NCI-H510A treated with DMSO at 0.1 percent for 48 hours (cell line): Measurements from ENCODE around the gene TMPRSS3.
"Not testable (repeated sequence)": the region's sequence is repeated elsewhere in the genome, so short reads cannot be mapped to it uniquely, and the experiment has no call there.

Experiments
- DNase-seq: peaks from one replicate; lab custom pipeline; 2025; lab: John Stamatoyannopoulos, UW

The TMPRSS3 gene

DNA sequence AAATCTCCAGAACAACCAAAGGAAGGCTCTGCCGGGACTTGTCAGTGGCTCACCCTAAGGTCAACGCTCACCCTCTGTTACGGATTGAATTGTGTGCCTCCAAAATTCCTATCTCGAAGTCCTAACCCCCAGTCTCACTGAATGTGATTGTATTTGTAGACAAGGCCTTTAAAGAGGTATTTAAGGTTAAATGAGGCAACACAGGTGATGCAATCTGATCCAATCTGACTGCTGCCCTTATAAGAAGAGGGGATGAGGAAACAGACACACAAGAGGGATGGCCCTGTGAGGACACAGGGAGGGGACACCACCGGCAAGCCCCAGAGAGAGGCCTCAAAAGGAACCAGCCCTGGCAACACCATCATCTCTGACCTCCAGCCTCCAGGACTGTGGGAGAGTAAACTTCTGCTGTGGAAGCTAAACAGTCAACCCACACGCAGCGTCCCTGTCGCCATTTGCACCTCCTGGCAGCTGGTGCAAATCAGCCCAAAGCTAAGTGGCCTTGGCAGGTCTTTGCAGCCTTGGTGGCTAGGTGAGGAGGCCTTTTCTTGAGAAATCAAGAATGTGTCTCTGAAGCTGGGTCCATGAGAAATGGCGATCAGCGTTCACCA, 32.1 kb upstream of the TMPRSS3 start:
- DNase-seq = no peak

DNA sequence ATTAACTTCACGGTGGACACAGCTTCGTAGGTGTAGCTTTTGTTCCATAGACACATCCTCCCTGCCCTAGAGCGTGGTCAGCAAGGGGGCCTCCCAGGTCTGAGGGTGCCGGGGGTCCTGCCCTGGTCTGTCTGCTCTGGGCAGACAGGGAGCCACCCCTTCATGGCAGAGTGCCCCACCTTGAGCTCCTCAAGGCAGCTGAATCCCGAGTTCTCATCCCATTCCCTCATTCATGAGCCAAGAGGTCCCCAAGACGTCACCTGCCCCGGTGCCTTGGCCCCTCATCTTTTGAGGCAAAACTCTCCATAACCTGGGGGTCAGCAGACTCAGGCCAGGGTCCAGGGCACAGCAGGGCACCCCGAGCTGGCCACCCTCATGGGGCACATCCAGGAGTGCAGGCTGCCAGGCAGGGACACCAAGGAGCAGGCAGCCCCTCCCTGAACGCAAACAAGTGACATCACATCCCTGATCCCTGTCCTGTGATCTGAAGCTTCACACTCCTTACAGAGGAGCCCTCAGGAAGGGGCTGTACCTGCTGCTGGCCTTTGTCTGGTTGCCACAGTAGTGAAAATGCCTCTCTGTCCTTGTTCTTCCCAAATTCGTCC, 31.1 kb upstream of the TMPRSS3 start:
- no peak for DNase-seq

DNA sequence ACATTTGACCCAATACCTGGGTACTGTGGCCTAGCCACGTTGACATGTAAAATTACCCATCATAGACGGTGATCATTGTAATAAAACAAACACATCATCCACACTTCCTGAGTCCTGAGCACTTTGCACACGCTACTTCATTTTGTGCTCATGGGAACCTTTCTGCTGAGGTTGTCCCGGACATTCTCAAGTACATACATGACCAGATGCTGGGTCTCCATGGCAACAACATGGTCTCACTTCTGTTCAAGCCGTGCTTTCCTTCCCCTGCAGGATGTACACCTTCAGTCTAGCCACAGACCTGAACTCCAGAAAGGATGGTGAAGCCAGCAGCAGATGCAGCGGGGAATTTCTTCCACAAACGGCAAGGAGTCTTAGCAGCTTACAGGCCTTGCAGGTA, 30.6 kb upstream of the TMPRSS3 start:
- no peak for DNase-seq

DNA sequence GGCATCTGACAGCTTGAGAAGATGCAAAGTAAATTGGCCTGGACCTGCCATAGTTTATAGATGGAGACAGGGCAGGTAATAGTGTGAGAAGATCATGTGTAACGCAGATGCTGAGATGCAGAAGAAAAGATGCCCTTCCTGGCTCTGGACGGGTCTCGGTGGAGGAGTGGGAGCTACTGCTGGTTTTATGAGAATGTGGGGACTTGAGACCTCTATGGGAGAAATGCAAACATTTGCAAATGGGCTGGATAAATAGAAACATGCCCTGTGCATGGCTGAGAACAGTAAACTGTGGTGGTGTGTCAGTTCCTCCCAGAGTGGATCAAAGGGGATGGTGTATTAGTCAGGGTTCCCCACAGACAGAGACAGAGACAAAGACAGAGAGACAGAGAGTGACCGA, 29.7 kb upstream of the TMPRSS3 start:
- no peak for DNase-seq

DNA sequence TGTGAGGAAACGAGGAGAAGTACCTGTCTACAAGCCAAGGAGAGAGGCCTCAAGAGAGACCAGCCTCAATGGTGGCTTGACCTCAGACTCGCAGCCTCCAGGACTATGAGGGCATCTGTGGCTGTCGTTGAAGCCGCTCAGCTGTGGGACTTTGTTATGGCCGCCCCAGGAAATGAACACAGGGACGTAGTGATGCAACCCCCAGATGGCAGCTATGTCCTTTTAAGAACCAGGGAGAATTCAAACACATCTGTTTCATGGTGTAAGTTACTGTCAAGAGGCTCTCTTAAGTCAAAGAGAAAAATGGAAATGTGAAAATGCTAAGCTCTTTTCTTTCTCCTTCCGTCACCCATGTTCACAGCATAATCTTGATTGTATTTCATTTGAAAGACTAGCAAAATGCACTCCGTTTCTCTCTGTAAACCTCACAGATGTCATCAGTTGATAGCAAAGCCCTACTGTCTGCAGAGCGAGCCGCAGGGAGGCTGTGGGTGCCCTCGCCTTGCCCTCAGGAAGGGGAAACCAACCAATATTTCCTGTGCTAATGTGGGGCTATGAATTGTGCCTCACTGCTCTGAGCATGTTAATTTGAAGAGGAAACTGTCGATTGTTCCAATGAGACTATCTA, 29.2 kb upstream of the TMPRSS3 start:
- no peak for DNase-seq

DNA sequence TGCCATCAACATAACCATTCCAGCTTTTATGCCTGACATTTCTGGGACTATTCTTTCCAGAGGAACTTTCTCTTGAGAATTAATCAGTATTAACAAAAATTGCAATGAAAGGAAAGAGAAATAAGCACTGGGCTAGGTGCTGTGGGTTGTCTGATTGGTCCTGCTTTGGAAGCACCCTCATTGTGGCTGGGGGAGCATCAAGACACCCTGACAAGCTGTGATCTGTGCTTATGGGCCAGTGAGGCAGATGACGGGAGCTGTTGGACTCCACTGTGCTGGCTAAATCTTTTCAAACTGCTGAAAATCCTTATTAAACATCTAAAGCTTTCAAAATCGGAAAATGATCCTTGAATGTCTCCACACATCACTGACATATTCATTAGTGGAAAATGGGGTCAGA, 27.8 kb upstream of the TMPRSS3 start:
- no peak for DNase-seq

DNA sequence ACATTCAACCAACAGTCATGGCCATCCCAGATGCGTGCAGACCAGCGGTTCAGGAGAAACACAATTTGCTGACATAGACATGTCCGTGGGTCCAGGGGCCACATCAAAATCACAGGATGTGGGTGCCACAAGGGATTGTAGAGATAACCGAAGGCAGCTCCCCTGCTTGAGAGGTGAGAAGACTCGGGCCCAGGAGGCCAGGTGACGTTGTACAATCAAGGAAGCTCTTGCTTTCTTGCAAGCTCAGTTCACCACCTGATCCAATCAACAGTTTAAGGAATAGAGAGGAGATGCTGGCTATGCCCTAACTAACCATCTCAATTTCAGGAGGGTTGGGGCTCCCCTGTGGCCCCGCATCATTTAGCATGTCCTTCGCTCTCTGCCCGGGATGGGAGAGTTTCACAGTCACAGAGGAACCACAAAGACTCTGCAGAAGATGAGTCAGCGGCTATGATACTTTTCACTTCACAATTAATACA, 27.4 kb upstream of the TMPRSS3 start:
- DNase-seq = no peak

DNA sequence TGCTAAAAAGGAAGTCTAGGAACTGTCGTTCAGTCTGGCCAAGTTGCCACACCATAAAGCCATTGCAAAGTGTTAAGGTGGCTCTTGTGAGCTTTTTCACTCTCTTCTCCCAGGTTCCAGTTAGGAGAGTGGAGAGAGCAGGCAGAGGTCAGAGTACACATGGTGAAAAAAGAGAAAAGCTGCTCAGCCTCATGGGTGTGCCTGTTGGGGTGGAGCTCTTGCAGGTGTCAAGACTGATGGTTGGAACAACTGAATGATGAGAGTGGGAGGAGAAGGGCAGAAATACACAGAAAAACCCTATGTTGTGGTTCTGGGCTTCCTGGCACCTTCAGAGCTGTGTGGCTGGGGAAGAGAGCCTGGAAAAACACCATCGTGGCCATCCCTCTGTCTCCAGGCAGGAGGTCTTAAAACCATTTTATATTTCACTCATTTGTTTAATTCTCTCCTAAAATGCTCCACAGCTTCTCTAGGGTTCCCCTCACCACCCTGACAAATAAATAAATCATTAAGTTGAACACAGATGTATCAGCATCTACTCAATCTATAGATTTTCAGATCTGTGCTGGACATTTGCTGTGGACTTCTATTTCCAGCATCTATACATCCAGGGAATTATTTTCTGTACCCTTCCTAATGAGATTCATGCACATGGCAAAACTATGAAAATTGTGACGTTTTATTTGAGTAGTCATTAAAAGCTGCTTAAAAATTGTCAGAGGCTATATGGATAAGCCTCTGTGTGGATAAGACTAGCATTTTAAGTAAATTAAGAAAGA, 25.4 kb upstream of the TMPRSS3 start:
- DNase-seq = no peak

DNA sequence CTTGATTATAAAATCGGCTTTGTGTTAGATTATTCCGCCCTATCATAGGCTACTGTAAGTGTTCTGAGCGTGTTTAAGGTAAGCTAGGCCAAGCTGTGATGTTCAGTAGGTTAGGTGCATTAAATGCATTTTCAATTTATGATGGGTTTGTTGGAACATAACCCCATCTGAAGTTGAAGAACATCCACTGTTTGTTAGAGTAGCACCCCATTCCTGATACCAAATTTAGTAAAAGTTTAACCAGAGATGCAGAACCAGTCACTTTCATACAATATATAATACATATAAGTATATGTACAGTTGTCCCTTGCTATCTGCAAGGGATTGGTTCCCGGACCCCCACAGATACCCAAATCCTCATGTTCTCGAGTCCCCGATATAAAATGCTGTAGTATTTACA, 24.0 kb upstream of the TMPRSS3 start:
- no peak for DNase-seq

DNA sequence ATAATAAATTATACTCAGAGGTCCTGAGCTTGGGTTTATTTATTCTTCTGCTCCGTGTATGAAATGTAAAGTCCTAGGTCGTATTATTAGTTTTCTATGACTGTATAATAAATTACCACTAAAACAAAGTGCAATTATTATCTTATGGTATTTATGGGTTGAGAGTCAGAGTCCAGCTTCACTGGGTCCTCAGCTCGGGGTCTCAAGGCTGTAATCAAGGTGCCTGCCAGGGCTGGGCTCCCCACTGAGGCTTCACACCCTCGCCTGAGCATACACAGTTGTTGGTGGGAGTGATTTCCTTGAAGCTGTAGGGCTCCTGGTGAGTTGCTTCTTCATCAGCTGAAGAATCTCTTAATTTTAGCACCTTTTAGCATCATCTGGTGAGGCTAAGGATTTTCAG, 23.0 kb upstream of the TMPRSS3 start:
- DNase-seq = no peak

DNA sequence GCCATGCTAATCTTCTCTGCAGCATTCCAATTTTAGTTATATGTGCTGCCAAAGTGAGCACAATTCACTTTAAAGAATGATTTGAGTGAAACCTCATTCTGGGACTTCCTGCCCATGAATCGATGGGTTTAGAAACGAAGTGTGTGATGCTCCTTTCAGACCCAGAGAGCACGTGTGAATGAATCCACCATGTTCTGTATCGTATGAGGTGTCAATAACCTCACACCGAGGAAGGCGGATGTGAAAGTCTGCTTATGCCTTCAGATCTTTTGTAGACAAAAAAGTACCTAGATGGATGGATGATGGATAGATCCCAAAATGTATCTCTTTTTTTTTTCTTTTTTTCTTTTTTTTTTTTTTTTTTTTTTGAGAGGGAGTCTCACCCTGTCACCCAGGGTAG, 21.7 kb upstream of the TMPRSS3 start:
- no peak for DNase-seq

DNA sequence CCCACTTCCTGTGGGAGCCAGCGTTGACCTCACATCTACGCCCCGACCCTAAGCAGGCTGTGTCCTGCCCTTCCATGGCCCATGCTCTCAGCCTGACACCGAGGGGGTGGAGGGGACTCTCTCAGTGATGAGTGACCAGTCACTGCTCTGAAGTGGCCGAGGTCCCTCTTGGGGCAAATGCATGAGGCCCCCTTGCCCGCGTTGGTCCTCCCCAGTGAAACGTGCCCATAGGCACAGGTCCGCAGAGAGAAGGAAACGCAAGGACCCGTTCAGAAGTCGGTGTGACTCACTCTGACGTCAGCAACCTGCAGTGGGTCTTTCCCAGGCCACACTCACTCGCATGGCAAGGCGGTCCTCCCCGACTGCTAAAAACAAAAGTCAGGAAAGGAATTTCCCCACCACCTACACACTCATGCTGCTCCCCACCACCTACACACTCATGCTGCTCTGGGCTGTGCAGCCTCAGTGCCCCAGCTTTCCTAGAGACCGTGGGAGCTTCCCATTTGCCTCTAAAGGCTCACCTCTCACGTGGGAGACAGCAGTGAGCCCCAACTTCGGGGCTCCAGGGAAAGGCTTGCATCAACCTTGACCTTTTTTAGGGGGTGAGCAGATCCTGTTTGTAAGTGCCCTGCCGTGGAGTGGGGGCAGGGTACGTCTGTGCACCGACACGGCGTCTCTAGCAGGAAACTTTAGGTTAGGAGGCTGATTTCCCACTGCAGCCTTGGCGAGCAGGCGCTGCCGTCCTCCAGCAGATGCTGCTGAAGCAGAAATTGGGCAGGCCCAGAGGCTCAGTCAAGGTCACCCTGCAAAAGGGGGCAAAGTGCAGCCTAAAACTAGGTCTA, 19.3 kb upstream of the TMPRSS3 start:
- DNase-seq = no peak

DNA sequence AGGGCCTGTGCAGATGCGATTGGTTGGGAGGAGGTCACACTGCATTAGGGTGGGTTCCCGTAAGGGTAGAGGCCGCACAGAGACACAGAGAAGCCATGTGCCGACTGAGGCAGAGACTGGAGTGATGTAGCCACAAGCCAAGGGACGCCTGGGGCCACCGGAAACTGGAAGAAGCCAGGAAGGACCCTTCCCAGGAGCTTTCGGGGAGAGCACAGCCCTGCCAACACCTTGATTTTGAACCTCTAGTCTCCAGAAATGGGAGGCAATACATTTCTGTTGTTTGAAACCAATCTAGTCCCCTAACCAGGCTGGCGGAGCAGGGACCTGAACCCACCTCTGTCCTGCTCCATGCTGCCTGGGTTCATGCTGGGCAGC, 18.7 kb upstream of the TMPRSS3 start:
- DNase-seq = no peak

DNA sequence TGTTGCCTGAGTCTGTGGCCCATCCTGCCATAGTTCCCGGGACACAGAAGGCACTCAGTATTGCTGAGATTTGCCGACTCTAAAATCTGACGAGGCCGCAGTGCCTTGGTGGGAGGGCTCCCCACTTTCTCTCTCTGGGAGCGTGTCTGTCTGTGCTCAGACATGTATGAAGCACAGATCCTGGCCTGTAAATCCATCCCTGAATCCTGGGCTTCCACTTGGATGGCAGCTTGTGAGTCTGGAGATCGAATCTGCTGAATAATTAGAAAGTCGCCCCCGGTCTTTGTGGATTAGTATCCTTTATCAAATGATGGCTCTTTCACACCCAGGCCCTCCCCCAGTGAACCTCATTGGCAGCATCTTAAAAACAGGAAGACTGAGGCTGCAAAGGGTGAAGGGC, 18.2 kb upstream of the TMPRSS3 start:
- DNase-seq = no peak

DNA sequence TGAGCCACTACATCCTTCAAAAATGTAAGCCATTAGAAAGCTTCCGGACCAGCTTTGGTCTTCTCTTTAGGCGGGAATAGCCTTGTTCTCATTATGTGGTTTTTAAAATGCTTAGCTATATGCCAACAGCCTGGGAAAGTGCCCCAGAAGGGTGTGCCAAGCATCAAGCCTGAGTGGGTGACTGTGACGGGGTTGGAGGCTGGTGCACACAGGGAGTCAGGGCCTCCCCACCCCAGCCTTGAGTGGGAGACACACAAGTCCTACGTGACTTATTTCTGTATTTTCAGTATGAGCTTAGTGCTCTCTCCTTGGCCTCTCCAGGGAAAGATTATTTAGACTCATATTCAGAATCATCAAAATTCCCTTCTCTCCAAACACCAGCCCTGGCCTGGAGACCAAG, 17.6 kb upstream of the TMPRSS3 start:
- DNase-seq = no peak

DNA sequence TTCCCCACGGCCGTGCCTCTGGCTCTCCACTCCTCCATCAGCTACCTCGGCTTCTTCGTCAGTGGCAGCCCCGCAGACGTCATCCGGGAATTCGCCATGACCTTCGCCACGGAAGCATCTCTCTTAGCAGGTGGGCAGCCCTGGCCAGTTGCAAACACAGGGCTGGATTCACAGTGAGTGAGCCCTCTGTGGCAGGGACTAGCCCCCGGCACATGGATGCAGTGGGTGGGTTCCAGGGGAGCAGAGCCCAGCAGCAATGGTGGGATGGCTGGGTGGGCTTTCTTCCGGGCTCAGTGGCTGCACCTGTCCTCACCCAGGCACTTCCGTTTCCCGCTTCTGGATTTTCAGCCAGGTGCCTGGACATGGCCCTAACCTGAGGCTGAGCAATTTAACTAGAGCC, 17.2 kb upstream of the TMPRSS3 start:
- DNase-seq = no peak

DNA sequence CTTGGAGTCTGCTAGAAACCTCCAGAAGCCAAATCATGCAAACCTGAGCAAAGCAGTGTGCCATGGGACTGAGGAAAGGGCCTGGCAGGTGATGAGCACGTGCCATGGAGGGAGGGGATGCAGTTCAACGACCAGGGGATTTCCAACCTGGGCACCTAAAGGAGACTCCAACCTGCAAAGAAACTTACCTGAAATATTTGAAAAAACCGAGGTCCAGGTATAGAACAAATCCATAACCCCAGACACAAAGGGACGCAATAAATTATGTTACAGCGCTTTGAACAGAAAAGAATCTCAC, 16.7 kb upstream of the TMPRSS3 start:
- no peak for DNase-seq

DNA sequence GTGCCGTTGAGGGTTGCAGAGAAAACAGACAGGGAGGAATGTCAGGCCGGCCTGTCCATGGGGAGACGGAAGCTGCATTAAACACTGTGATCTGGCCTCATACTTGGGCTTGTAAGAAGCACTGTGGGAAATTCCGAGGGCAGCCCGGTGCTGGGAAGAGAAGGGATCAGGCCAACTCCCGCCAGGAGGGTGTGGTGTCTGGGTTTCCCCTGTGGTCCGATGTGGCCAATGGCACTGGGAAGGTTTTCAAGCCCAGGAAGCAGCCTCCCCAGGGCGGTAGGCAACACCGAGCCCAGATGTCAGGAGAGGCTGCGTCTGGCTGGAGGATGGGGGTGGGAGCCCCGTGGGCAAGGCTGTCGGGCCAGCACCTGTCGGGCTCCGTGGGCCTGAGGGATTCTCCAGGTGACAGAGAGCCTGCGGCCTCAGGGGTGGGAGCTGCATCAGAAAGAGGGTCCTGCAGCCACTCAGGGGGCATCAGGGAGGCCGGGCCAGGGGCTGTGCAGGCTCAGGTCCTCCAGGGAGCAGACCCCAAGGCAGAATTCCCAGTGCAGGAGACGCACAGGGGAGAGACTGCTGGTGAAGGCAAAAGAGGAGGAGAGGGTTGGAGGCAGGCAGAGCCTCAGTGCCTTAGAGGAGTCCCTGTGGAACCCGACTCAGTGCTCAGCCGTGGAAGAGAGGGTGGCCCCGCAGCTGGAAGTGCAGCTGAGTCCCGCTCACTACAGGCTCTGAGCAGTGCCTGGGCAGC, 16.2 kb upstream of the TMPRSS3 start:
- no peak for DNase-seq

DNA sequence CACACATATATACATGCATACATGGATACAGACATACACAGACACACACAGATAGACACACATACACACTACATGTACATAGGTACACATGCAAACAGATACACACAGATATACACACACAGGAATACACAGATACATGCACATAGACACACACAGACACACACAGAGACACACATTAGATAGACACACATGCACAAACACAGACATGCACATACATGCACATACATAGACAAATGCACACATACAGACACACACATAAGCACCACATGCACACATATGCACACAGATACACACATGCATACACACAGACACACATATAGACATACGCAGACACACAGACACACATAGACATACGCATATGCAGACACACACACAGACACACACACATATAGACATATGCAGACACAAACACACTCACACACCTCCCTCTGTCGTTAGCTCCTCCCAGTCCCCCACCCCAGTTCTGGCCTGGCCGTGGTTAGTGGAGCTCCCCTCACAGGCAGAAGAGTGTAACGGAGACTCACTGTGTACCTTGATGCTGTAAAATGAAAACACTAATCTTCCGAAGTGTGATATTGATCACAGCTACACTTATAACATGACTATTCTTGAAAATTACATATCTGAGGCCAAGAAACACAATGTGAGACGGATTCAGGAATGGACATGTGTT, 15.5 kb upstream of the TMPRSS3 start:
- no peak for DNase-seq

DNA sequence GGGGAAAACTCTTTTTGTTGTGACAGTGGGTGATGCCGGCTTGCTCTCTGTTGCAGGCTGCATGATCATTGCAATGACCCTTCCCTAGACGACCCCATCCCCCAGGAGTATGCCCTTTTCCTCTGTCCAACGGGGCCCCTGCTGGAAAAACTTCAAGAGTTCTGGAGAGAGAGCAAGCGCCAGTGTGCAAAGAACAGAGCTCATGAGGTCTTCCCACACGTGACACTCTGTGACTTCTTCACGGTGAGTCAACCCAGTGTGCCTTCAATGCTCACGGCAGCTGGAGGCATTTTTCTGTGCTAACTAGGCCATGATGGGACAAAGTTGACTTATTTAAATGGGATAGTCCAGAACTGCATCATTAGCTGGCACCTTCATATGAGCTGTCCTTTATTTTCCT, 13.5 kb upstream of the TMPRSS3 start:
- no peak for DNase-seq

DNA sequence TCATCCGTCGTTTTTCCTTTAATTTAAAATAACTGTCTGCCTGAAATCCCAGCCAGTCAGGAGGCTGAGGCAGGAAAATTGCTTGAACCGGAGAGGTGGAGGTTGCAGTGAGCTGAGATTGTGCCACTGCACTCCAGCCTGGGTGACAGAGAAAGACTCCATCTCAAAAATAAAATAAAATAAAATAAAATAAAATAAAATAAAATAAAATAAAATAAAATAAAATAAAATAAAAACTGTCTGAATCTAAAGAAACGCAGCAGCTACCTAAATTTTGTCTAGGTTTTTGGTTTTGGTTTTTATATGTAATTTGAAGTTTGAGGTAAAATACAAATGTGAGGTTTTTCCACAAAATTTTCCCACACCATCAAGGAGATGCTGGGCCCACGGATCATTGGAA, 12.9 kb upstream of the TMPRSS3 start:
- DNase-seq = not testable (repeated sequence)
